ENCODE measurements around the gene GPX4. TPM values are rescaled to one million over a fixed set of nuclear protein-coding genes. Genes with fewer than 3 reads are reported as not detected.

The GPX4 gene
- total RNA-seq, 1 donor from 2014 or later, result 289 TPM

DNA sequence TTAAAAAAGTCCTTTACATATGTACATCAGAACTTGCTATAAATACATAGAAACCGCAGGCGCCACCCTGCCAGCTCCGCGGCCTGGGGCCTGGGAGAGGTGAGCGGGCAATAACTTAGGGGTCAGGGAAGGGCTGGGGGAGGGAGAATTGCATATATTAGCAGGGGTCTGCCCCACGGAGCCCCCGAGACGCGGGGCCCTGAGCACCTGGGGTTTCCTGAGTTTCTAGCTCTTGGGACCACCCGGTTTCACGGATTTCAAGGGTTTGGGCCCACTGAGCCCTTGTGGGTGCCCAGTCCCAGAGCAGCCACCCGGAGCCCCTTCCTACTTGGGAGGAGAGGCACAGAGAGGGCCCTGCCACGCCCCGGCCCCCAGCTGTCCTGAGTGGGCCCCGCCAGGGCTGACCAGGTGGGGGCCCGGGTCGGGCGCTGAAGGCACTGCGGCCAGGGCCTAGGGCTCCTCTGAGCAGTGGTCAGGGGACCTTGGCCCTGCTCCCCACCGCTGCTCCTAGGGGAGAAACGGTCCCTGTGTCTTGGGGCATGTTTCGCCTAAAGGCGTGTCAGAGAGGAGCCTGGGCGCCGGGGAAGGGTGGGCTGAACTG lies 4.0 kb downstream of the GPX4 start:
- no peak overlapping the region for H2AFZ ChIP-seq (replicated peaks)
- TF ChIP-seq EZH2 (IDR thresholded peaks at IDR 0.05) (no peak), EZH2phosphoT487 (IDR thresholded peaks at IDR 0.05) (no peak)
- TF ChIP-seq, protein P1, sequence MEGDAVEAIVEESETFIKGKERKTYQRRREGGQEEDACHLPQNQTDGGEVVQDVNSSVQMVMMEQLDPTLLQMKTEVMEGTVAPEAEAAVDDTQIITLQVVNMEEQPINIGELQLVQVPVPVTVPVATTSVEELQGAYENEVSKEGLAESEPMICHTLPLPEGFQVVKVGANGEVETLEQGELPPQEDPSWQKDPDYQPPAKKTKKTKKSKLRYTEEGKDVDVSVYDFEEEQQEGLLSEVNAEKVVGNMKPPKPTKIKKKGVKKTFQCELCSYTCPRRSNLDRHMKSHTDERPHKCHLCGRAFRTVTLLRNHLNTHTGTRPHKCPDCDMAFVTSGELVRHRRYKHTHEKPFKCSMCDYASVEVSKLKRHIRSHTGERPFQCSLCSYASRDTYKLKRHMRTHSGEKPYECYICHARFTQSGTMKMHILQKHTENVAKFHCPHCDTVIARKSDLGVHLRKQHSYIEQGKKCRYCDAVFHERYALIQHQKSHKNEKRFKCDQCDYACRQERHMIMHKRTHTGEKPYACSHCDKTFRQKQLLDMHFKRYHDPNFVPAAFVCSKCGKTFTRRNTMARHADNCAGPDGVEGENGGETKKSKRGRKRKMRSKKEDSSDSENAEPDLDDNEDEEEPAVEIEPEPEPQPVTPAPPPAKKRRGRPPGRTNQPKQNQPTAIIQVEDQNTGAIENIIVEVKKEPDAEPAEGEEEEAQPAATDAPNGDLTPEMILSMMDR (IDR thresholded peaks at IDR 0.05), result no peak
- Mint-ChIP-seq H3K9me3 (no peaks in the 10 kb centered on the region), H3K4me3 (no peak overlapping the region), H3K36me3 (no peaks in the 10 kb centered on the region), H3K4me1 (peaks cover 11% of the 10 kb centered on the region), H3K27ac (no peak overlapping the region), H3K27me3 (ENCODE audit: insufficient read depth, low read depth) (peaks cover 4% of the 10 kb centered on the region)
- H3K9ac ChIP-seq, result no peak overlapping the region
- H3K4me2 ChIP-seq, result no peak overlapping the region
- H4K20me1 ChIP-seq (ENCODE audit: low read depth), result peaks cover 30% of the 10 kb centered on the region
- no peak overlapping the region for H3K27ac ChIP-seq
- H3K36me3 ChIP-seq, result no peaks in the 10 kb centered on the region
- H3K27me3 ChIP-seq, result no peaks in the 10 kb centered on the region
- H3F3A ChIP-seq (ENCODE audit: low read depth), result peaks cover 30% of the 10 kb centered on the region
- no peak for DNase-seq (ENCODE audit: low spot score)
- H3K79me2 ChIP-seq (ENCODE audit: low read depth), result peaks cover 16% of the 10 kb centered on the region
- peaks cover 8% of the 10 kb centered on the region for H3K4me1 ChIP-seq
- no peak overlapping the region for H3K4me3 ChIP-seq
- no peaks in the 10 kb centered on the region for H3K9me3 ChIP-seq (ENCODE audit: low read depth)

DNA sequence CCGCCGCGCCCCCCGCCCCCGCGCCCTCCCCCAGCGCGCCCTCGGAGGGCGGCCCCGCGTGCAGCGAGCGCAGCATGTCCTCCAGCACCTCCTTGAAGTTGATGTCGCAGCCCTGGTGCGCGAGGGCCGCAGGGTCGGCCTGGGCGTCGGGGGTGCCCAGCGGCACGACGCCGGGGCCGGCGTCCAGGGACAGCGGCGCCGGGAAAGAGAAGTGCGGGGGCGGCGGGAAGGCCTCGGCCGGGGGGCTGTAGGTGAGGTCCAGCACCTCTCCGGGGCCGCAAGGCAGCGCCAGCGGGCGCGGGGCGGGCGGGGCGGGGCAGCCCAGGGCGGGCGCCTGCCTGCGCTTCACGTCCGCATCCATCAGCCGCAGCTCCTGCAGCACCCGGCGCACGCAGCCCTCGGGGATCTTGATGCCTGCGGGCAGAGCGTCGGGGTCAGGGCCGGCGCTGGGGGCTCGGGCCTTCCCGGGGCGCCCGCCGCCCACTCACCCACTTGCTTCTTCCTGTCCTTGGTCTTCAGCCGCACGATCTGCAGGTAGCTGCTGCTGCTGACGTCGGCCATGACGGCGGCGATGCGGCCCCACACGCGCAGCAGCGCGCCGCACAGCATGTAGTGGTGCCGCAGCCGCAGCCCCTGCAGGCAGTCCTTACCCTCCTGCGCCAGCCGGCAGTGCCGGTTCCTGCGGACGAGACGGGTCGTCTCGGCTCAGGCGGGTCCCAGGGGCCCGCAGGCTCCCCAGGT lies 4.7 kb downstream of the GPX4 start:
- Mint-ChIP-seq H3K9me3 (no peaks in the 10 kb centered on the region), H3K36me3 (no peaks in the 10 kb centered on the region), H3K4me3 (no peak overlapping the region), H3K4me1 (peaks cover 5% of the 10 kb centered on the region), H3K27ac (no peak overlapping the region), H3K27me3 (ENCODE audit: insufficient read depth, low read depth) (no peaks in the 10 kb centered on the region)
- peaks cover 8% of the 10 kb centered on the region for H3K4me1 ChIP-seq
- H3F3A ChIP-seq (ENCODE audit: low read depth), result peaks cover 28% of the 10 kb centered on the region
- no peak overlapping the region for H2AFZ ChIP-seq (replicated peaks)
- no peak overlapping the region for H3K9ac ChIP-seq
- TF ChIP-seq EZH2phosphoT487 (IDR thresholded peaks at IDR 0.05) (no peak), EZH2 (IDR thresholded peaks at IDR 0.05) (no peak)
- TF ChIP-seq, protein P1 (IDR thresholded peaks at IDR 0.05), result no peak
- no peaks in the 10 kb centered on the region for H3K9me3 ChIP-seq (ENCODE audit: low read depth)
- H4K20me1 ChIP-seq (ENCODE audit: low read depth), result peaks cover 30% of the 10 kb centered on the region
- H3K27me3 ChIP-seq, result no peaks in the 10 kb centered on the region
- no peak overlapping the region for H3K4me2 ChIP-seq
- DNase-seq (ENCODE audit: low spot score), result no peak
- H3K27ac ChIP-seq, result no peak overlapping the region
- H3K36me3 ChIP-seq, result no peaks in the 10 kb centered on the region
- no peak overlapping the region for H3K4me3 ChIP-seq
- H3K79me2 ChIP-seq (ENCODE audit: low read depth), result peaks cover 16% of the 10 kb centered on the region

DNA sequence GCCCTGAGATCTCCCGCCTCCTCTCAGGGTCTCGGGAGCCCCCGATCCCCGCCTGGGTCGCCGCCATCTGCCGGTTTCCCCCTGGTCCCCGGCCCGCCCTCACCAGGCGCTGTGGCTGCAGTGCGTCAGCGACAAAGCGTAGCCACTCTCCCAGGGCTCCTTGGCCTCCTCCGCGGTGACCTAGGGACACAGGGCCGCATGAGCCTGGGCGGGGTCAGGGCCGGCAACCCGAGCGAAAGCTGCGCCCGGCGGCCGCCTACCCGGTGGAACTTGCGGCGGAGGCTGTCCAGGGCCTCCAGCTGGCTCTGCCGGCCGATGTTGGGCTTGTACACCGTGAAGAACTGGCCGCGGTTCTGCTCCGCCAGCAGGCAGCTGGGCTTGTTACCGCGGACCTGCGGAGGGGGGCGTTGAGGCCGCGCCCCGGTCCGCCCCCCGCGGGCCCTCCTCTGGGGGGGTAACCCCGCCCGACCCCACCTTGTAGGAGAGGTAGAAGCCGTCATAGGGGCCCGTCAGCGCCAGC lies 5.3 kb downstream of the GPX4 start:
- H3K9ac ChIP-seq, result no peak overlapping the region
- peaks cover 35% of the 10 kb centered on the region for H4K20me1 ChIP-seq (ENCODE audit: low read depth)
- H3K79me2 ChIP-seq (ENCODE audit: low read depth), result peaks cover 16% of the 10 kb centered on the region
- H3F3A ChIP-seq (ENCODE audit: low read depth), result peaks cover 31% of the 10 kb centered on the region
- TF ChIP-seq EZH2phosphoT487 (IDR thresholded peaks at IDR 0.05), result no peak
- no peak for TF ChIP-seq EZH2 (IDR thresholded peaks at IDR 0.05)
- TF ChIP-seq, protein P1 (IDR thresholded peaks at IDR 0.05), result no peak
- Mint-ChIP-seq H3K36me3 (no peaks in the 10 kb centered on the region), H3K9me3 (no peaks in the 10 kb centered on the region), H3K4me1 (peaks cover 3% of the 10 kb centered on the region), H3K27ac (no peak overlapping the region), H3K4me3 (no peak overlapping the region), H3K27me3 (ENCODE audit: insufficient read depth, low read depth) (no peaks in the 10 kb centered on the region)
- H3K4me2 ChIP-seq, result no peak overlapping the region
- H3K4me1 ChIP-seq, result peaks cover 11% of the 10 kb centered on the region
- no peaks in the 10 kb centered on the region for H3K9me3 ChIP-seq (ENCODE audit: low read depth)
- H2AFZ ChIP-seq (replicated peaks), result no peak overlapping the region
- DNase-seq (ENCODE audit: low spot score), result no peak
- no peak overlapping the region for H3K27ac ChIP-seq
- H3K36me3 ChIP-seq, result no peaks in the 10 kb centered on the region
- H3K27me3 ChIP-seq, result no peaks in the 10 kb centered on the region
- no peak overlapping the region for H3K4me3 ChIP-seq

All from neural progenitor cell (in vitro differentiated cells).